GM19023 (cell line): ENCODE results near the gene FAM219A.
"Not testable (repeated sequence)": the region's sequence is repeated elsewhere in the genome, so short reads cannot be mapped to it uniquely, and the experiment has no call there.

Source experiments
- ATAC-seq: cut with Tn5 transposase; IDR thresholded peaks from one replicate; pipeline ENCODE4 v1.9.1; 2021; ENCODE audit warnings: mild to moderate bottlenecking, moderate library complexity; ENCODE audit not compliant: unreplicated experiment

Gene FAM219A

GRCh38 chr9:34446468-34446891 lies 11.9 kb downstream of the FAM219A start:
- ATAC-seq, result no peak

- no peak for ATAC-seq
Observed at GRCh38 chr9:34443976-34444375, 14.4 kb downstream of the FAM219A start.

DNA sequence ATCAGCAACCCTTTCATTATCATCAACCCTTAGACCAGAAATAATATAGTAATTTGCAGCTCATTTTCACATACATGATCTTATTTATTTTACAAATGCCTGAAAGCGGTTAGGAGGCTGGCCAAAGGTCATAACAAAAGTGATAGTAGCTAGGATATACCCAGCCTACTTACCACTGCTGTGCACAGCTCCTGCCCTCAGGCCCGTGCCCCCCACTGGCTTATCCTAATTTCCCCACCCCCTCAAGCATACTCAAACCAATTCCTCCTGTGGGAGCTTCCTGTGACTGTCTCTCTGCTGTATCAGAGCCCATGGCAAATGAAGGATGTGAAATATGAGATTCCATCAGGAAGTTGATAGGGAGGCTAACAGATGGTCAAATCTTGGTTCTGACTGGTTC lies 14.8 kb downstream of the FAM219A start:
- no peak for ATAC-seq

DNA sequence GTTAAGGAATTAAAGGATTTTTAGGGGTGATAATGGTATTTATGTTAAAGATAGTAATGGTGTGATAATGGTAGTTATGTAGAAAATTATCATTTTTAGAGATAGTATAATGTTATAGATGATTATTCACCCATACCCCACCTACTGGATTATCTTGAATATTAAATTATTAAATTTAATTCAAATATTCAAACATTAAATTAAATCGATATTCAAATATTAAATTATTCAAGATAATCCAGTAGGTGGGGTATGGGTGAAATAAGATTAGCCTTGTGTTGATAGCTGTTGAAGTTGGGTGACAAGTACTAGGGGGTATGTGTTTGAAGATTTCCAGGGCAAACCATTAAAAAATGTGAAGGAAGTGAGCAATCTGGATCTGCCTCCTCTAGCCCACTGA lies 15.6 kb downstream of the FAM219A start:
- no peak for ATAC-seq

GRCh38 chr9:34440017-34440416 lies 18.4 kb downstream of the FAM219A start:
- ATAC-seq, result no peak

GRCh38 chr9:34438465-34438864 lies 19.9 kb downstream of the FAM219A start:
- not testable (repeated sequence) for ATAC-seq

- not testable (repeated sequence) for ATAC-seq
Observed at GRCh38 chr9:34437926-34438307, 20.5 kb downstream of the FAM219A start.

GRCh38 chr9:34437006-34437925 lies 21.1 kb downstream of the FAM219A start:
- ATAC-seq, result peak; percentile 54

GRCh38 chr9:34431667-34432066 lies 26.7 kb downstream of the FAM219A start:
- ATAC-seq, result no peak

DNA sequence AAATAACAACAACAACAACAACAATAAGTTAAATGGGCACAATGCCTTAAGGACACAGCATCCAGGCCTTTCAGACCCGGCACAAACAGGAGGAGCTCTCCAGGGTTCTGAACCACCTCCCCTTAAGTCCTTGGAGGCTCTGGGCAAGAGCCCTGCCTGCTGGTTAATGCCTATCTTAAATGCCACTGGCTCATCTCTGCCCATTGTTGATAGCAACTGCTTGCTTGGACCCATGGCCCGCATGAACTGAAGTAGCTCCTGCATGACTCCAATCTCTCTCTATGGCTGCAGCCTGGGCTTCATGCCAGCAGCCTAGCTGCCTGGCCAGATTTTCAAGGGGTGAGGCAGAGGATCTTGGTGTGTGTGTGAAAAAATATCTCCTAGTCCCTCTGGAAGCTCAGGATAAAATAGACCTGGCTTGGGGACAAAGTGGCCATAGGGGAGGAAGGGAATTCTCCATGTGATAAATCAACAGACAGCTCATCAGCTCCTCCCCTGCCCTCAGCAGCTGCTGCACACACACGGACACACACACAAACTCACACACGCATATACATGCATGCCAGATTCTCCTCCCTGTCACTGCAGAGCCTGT lies 27.4 kb downstream of the FAM219A start:
- ATAC-seq, result no peak

DNA sequence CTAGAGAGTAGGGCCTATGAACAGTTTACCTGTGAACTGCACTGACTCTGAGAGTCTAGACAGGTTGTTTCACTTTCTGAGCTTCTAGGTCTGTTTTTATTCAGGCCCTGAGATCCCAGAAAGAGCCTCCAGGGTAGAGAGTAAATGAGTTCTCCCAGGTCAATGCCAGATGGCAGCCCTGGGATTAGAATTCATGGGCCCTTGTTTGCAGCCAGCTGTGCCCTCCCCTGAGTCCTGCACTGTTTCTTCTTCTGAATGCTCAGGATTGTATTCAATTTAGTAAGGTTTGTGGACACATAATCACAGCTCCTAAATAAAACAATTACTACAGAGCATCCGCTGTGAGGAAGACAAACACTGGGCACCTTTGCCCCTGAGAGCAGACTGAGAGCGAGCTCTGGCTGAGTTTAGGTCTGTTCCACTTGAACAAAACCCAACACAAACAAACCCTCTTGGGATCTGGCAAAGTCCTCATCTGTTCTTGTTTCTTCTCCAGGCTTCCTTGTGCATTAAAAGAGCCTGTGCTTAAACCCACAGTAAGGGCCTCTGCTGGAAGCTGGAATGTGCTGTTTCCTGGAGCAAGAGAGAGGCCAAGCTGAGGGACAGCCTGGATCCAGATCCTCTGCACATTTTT lies 29.9 kb downstream of the FAM219A start:
- no peak for ATAC-seq

DNA sequence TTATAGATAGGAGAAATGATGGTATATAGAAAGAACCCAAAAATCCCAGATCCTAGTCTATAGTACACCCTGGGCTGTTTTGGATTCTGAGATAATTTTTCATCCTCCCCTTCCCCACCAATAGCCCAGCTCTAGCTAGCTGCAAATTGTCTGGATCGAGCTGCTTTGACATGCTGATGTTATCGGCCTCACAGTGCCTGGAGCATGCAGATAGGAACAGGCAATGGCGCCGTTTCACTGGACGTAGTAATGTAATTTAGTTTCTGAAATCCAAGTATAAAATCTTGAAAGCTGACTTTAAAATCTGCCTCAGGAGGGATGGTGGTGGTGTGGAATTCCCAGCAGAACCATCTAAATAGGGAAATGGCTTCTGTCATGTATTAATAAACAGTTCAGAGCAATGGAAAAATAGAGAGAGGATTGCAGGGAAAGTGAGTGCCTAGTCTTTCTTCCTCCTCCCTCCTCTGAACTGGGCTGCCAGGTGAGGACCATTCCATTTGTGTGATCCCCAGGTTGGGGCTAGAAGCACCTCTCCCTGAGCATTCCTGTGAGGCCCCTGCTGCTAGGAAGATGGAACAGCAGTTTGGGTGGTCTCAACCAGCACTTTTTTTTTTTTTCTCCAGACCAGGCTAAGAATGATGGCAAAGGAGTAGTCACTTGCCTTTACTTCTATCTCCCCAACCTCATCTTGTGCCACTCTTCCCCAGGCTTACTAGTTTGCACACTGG lies 31.9 kb downstream of the FAM219A start:
- no peak for ATAC-seq

GRCh38 chr9:34419716-34420504 lies 38.5 kb downstream of the FAM219A start:
- no peak for ATAC-seq

DNA sequence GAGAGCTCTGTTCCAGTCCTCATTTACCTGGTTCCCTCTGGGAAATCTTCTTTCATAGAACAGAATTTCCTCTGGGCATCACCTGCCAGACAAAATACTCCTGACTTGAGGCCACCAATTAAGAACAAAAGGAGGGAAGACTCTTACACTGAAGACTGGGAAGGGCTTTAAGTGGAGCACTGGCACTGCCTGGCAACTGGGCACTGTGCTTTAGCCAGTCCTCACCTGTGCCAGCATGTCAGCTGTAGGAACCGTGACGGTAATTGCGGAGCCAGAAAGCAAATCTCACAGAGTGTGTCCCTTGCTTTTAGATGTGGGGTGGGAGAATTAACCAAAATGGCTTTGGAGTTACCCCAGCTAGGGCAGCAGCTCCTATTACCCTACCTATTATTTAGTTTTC lies 40.6 kb downstream of the FAM219A start:
- no peak for ATAC-seq

DNA sequence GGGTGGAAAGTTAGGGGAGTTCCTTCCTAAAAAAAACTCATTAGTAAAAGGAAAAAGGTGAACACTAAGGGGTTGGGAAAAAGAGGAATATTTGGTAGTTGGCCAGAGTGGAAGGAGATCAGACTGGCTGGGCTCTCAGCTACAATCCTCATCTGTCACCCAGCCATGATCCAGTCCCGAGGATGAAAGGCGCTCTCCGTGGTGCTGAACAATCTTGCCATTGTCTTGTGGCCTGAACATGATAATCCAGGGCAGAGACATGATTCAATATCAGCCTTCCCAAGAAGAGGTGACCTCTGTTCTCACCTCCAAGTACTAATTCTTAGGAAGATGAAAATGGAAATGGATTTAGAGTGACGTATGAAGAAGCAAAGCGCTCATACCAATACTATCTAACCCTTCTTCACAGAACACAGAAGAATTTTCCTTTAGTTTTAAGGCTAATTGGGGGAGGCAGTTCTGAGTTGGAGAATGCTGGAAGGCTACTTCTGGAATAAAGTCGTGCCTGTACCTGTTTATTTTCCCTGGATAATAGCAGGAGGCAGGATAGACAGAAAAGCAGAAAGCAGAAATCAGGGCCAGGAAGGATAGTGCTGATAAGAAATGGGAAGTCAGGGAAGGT lies 45.0 kb downstream of the FAM219A start:
- ATAC-seq, result no peak

- ATAC-seq, result no peak
Observed at GRCh38 chr9:34412336-34412735, 46.0 kb downstream of the FAM219A start.

GRCh38 chr9:34409154-34409553 lies 49.2 kb downstream of the FAM219A start:
- ATAC-seq, result no peak

DNA sequence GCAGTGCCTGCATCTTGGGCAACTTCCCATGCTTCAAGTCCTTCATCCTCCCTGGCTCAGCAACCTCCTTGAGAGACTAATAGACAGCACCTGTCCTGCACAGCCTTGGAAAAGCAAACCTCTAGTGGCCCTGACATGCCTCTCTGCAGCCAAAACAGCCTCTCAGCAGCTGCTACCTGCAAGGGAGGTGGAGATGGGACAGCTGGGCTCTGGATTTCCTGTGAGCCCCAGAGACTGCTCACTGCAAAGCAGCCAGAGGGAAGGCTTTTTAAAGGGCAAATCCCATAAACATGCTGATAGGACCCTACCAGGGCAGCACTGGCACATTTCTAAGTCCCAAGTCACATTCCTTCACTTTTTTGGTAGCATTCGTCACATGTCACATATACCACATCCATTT lies 50.2 kb downstream of the FAM219A start:
- ATAC-seq, result no peak

GRCh38 chr9:34406219-34406618 lies 52.2 kb downstream of the FAM219A start:
- no peak for ATAC-seq

- ATAC-seq, result no peak
Observed at GRCh38 chr9:34405719-34406118, 52.7 kb downstream of the FAM219A start.
